Non-pigmented ciliary epithelial cell (primary cell): ENCODE results near the gene TULP3.

Experiments used
- DNase-seq: peaks from one replicate; pipeline ENCODE4 v3.0.0-alpha.2; 2010; ENCODE audit warnings: low read depth

Gene TULP3

GRCh38 chr12:2934371-2934770, 43.7 kb downstream of the TULP3 start:
- no peak for DNase-seq

GRCh38 chr12:2936301-2936700, 45.6 kb downstream of the TULP3 start:
- DNase-seq, result no peak

GRCh38 chr12:2937500-2937899, 46.8 kb downstream of the TULP3 start:
- DNase-seq, result no peak

GRCh38 chr12:2939191-2939590, 48.5 kb downstream of the TULP3 start:
- no peak for DNase-seq

GRCh38 chr12:2940564-2940963, 49.9 kb downstream of the TULP3 start:
- DNase-seq, result no peak

- no peak for DNase-seq
These were observed 50.8 kb downstream of the TULP3 start for GRCh38 chr12:2941524-2941923.

GRCh38 chr12:2944401-2945047, 53.8 kb downstream of the TULP3 start:
- no peak for DNase-seq

GRCh38 chr12:2949411-2949810, 58.7 kb downstream of the TULP3 start:
- no peak for DNase-seq

- DNase-seq, result no peak
These were observed 65.2 kb downstream of the TULP3 start for GRCh38 chr12:2955888-2956287.

- no peak for DNase-seq
These were observed 67.2 kb downstream of the TULP3 start for GRCh38 chr12:2957816-2958431.

GRCh38 chr12:2958432-2959191, 67.9 kb downstream of the TULP3 start:
- no peak for DNase-seq

GRCh38 chr12:2959192-2959504, 68.5 kb downstream of the TULP3 start, which contains the start of gene TEAD4:
Gene TEAD4 (plus strand): TSS chr12:2959397.
- DNase-seq, result no peak

GRCh38 chr12:2959505-2960389, 69.1 kb downstream of the TULP3 start:
- no peak for DNase-seq

- DNase-seq, result no peak
These were observed 69.8 kb downstream of the TULP3 start for GRCh38 chr12:2960390-2960956.

- DNase-seq, result no peak
These were observed 70.4 kb downstream of the TULP3 start for GRCh38 chr12:2960996-2961616.

- DNase-seq, result no peak
These were observed 71.0 kb downstream of the TULP3 start for GRCh38 chr12:2961705-2962104.

GRCh38 chr12:2963154-2963759, 72.6 kb downstream of the TULP3 start:
- DNase-seq, result no peak

GRCh38 chr12:2963760-2964292, 73.1 kb downstream of the TULP3 start:
- DNase-seq, result no peak

- no peak for DNase-seq
These were observed 77.0 kb downstream of the TULP3 start for GRCh38 chr12:2967651-2968050.

GRCh38 chr12:2970744-2971143, 80.1 kb downstream of the TULP3 start:
- no peak for DNase-seq

GRCh38 chr12:2973566-2973965, 82.9 kb downstream of the TULP3 start:
- no peak for DNase-seq
